ENCODE measurements around the gene STX17. TPM values are rescaled to one million over a fixed set of nuclear protein-coding genes. Genes with fewer than 3 reads are reported as not detected.

STX17 gene
- total RNA-seq, 2 experiments from 2014 or later: 35.3 to 40.0 TPM

DNA sequence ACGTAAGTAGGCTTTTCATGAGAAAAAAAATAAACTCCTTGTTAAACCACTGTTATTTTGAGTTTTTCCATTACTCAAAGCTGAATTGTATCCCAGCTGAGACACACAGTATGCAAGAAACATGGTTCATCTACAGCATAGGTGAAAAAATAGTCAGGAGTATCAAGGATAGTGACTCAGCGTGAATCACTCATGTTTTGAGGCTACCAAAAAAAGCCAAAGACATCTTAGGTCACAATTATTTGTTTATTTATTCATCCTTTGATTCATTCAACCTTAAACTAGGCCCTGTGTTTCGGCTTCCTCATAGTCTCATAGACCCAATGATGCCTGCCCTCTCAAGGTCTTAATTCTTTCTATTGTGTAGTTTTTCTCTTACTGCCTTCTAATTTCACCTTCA is 32.9 kb upstream of the STX17 start:
- Mint-ChIP-seq H3K9me3 (ENCODE audit: insufficient read depth) (no peaks in the 10 kb centered on the region), H3K4me1 (ENCODE audit: low read depth) (peaks cover 9% of the 10 kb centered on the region), H3K27ac (no peak overlapping the region), H3K4me3 (no peak overlapping the region), H3K36me3 (ENCODE audit: low read depth) (no peaks in the 10 kb centered on the region), H3K27me3 (ENCODE audit: low read depth) (peaks cover 5% of the 10 kb centered on the region)
- ATAC-seq (no peak), DNase-seq (no peak)
- CTCF ChIA-PET: no interaction called here
- POLR2A ChIA-PET: no interaction called here

DNA sequence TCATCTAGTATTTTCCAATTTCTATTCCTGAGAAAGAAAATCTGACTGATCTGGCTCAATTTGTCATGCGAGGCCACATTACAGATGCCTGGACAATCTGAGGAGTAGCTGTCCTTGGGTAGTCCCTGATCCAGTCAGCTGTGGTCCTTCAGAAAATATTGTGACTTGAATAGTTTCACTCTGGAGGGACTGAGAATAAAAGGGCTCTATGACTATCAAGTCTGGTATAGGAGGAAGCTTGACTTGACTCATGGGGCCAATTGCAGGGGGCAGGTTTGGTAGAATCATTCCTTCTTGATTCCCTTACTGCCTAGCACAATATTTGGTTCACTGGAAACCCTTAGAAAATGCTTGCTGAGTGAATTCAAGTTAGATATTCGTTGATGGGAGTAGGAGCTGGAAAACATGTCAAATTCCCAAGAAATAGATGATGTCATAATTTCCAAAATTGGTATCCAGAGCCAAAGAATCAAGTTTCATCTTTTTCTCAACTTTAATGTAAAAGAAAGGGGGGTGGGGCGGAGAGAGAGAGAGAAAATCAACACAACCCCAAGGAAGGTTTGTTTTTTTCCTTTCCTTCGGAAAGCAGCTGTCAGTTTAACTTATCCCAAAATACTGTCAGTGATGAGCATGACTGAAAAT is 32.4 kb upstream of the STX17 start:
- ATAC-seq (no peak), DNase-seq (no peak)
- H3K27ac Mint-ChIP-seq: no peak overlapping the region
- ChIA-PET CTCF (no interaction called here), POLR2A (no interaction called here)
- peaks cover 5% of the 10 kb centered on the region for H3K27me3 Mint-ChIP-seq (ENCODE audit: low read depth)
- H3K9me3 Mint-ChIP-seq (ENCODE audit: insufficient read depth): no peaks in the 10 kb centered on the region
- no peak overlapping the region for H3K4me3 Mint-ChIP-seq
- peaks cover 4% of the 10 kb centered on the region for H3K4me1 Mint-ChIP-seq (ENCODE audit: low read depth)
- H3K36me3 Mint-ChIP-seq (ENCODE audit: low read depth): no peaks in the 10 kb centered on the region

DNA sequence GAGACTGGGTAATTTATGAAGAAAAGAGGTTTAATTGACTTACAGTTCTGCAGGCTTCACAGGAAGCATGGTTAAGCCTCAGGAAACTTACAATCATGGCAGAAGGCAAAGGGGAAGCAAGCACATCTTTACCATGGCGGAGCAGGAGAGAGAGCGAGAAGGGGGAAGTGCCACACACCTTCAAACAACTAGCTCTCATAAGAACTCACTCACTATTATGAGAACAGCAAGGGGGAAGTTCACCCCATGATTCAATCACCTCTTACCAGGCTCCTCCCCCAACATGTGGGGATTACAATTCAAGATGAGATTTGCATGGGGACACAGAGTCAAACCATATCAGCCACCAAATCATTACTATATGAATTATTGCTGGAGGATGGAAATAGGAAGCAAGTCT is 30.3 kb upstream of the STX17 start:
- H3K4me3 Mint-ChIP-seq: no peak overlapping the region
- H3K4me1 Mint-ChIP-seq (ENCODE audit: low read depth): no peaks in the 10 kb centered on the region
- peaks cover 5% of the 10 kb centered on the region for H3K27me3 Mint-ChIP-seq (ENCODE audit: low read depth)
- H3K36me3 Mint-ChIP-seq (ENCODE audit: low read depth): no peaks in the 10 kb centered on the region
- ChIA-PET CTCF (interaction anchor here (2.0 to 2.7 kb wide), 2 partner anchors 9 to 19 kb away, joined by 5 to 6 read pairs; no protein-coding TSS in a partner anchor), POLR2A (no interaction called here)
- DNase-seq: no peak
- H3K27ac Mint-ChIP-seq: no peak overlapping the region
- no peaks in the 10 kb centered on the region for H3K9me3 Mint-ChIP-seq (ENCODE audit: insufficient read depth)
- no peak for ATAC-seq

DNA sequence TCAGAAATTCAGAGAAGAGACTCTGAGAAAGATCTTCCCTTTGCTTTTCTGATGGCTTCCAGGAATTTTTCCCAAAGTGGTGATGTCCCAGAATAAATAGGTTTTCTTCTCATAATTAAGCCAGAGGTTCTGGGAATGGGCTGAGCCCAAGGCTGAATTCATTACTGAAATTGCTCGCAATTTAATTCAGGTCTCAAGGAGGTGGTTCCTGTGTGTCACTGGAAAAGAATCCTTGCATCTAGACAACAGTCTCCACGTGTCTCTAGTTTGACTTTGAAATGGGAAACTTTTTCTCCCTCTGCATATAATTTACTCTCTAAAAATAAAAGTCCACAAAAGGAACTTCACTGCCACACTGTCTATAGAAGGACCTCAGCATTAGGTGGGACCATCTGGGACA is 27.8 kb upstream of the STX17 start:
- Mint-ChIP-seq H3K4me3 (no peak overlapping the region), H3K9me3 (ENCODE audit: insufficient read depth) (no peaks in the 10 kb centered on the region), H3K36me3 (ENCODE audit: low read depth) (no peaks in the 10 kb centered on the region), H3K27ac (no peak overlapping the region), H3K27me3 (ENCODE audit: low read depth) (peaks cover 5% of the 10 kb centered on the region), H3K4me1 (ENCODE audit: low read depth) (peaks cover 5% of the 10 kb centered on the region)
- ChIA-PET POLR2A (no interaction called here), CTCF (interaction anchor here (1.0 kb wide), 1 partner anchor 54 kb away, joined by 4 read pairs; no protein-coding TSS in a partner anchor)
- ATAC-seq: no peak
- DNase-seq: no peak

DNA sequence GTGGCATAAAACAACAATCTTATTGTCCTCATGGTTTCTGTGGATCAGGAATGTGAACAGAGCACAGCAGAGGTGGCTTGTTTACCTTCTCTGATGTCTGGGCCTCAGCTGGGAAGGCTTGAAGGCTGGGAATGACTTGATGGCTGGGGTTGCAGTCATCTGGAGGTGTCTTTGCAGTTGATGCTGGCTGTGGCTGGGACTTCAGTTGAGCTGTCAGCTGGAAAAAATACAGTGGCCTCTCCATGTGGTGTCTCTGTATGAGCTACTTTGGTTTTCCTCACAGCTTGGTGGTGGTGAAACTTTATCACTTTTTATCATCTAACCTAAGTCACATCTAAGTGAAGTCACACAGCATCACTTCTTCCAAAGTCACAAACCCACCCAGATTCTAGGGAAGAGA is 24.7 kb upstream of the STX17 start:
- CTCF ChIA-PET: no interaction called here
- H3K27ac Mint-ChIP-seq: no peak overlapping the region
- POLR2A ChIA-PET: no interaction called here

DNA sequence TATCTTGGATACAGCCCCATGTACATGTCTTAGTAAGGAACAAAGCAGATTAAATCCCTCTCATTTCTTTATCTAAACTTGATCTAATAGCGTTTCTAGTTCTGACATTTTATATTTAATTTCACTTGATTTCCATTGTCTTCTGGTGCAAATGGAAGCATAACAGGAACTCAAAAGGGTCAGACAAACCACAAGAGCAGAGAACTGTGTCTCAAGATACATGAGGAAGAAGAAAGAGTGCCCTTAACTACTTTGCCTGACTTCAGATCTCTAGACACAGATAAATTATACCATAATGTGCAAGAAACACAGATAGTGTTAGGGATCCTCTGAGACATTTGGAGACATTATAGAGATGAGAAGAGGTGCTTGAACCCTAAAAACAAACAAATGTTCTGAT is 20.7 kb upstream of the STX17 start:
- no peaks in the 10 kb centered on the region for H3K9me3 Mint-ChIP-seq (ENCODE audit: insufficient read depth)
- POLR2A ChIA-PET: no interaction called here

More for the DNA sequence above, 24.7 kb upstream of the STX17 start:
- Mint-ChIP-seq H3K36me3 (ENCODE audit: low read depth) (no peaks in the 10 kb centered on the region), H3K9me3 (ENCODE audit: insufficient read depth) (no peaks in the 10 kb centered on the region), H3K4me1 (ENCODE audit: low read depth) (peaks cover 13% of the 10 kb centered on the region), H3K27me3 (ENCODE audit: low read depth) (no peaks in the 10 kb centered on the region), H3K4me3 (no peak overlapping the region)
- ATAC-seq (no peak), DNase-seq (no peak)

DNA sequence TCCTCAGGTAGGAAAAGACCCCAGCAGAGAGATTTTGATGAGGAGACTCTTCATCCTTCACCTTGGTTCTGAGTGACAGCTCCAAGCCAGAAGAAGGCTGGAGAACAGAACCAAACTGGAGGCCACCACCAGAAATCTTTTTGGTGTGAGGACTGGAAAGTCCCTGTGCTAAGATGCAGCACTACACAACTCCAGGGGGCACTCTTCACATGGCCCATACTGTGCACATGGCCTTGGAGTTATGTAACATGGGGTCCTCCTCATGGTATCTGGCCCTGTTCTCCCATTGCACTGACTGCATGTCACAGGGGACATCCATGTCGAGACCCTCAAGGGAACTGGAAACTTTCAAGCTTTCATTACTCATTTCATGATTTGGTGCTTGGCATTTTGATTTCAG is 17.3 kb upstream of the STX17 start:
- no peak overlapping the region for H3K4me3 Mint-ChIP-seq
- H3K27ac Mint-ChIP-seq: no peak overlapping the region
- peaks cover 8% of the 10 kb centered on the region for H3K4me1 Mint-ChIP-seq (ENCODE audit: low read depth)
- ChIA-PET POLR2A (no interaction called here), CTCF (interaction anchor here (1.0 to 1.3 kb wide), 3 partner anchors 26 to 64 kb away, joined by 3 to 5 read pairs (median 3); no protein-coding TSS in a partner anchor)
- ATAC-seq (no peak), DNase-seq (no peak)
- no peaks in the 10 kb centered on the region for H3K9me3 Mint-ChIP-seq (ENCODE audit: insufficient read depth)
- H3K36me3 Mint-ChIP-seq (ENCODE audit: low read depth): no peaks in the 10 kb centered on the region
- H3K27me3 Mint-ChIP-seq (ENCODE audit: low read depth): peaks cover 11% of the 10 kb centered on the region

More for the DNA sequence above, 20.7 kb upstream of the STX17 start:
- no peak overlapping the region for H3K27ac Mint-ChIP-seq
- H3K36me3 Mint-ChIP-seq (ENCODE audit: low read depth): no peaks in the 10 kb centered on the region
- no peak for DNase-seq
- peaks cover 2% of the 10 kb centered on the region for H3K27me3 Mint-ChIP-seq (ENCODE audit: low read depth)
- peaks cover 13% of the 10 kb centered on the region for H3K4me1 Mint-ChIP-seq (ENCODE audit: low read depth)
- CTCF ChIA-PET: interaction anchor here (2.0 kb wide), 1 partner anchor 10 kb away, joined by 5 read pairs; no protein-coding TSS in a partner anchor
- H3K4me3 Mint-ChIP-seq: no peak overlapping the region
- no peak for ATAC-seq

DNA sequence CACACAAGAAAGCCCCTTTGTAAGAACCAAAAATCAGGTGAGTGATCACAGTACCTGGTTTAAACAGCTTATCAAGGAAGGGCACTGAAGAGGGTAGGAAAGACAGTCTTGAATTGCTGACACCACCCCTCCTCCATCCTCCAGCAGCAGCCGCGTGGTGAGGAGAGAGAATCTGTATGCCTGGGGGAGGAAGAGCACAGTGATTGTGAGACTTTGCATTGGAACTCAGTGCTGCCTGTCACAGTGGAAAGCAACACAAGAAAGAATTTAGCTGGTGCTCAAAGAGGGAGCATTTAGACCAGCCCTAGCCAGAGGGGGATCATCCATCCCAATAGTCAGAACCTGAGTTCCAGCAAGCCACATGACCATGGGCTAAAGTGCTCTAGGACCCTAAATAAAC is 11.6 kb upstream of the STX17 start:
- ChIA-PET CTCF (interaction anchor here (1.3 kb wide), 1 partner anchor 64 kb away, joined by 3 read pairs; no protein-coding TSS in a partner anchor), POLR2A (no interaction called here)
- ATAC-seq: no peak
- H3K36me3 Mint-ChIP-seq (ENCODE audit: low read depth): no peaks in the 10 kb centered on the region
- DNase-seq: no peak
- no peaks in the 10 kb centered on the region for H3K4me1 Mint-ChIP-seq (ENCODE audit: low read depth)
- H3K4me3 Mint-ChIP-seq: no peak overlapping the region
- H3K27ac Mint-ChIP-seq: no peak overlapping the region
- H3K27me3 Mint-ChIP-seq (ENCODE audit: low read depth): peaks cover 27% of the 10 kb centered on the region
- H3K9me3 Mint-ChIP-seq (ENCODE audit: insufficient read depth): no peaks in the 10 kb centered on the region

DNA sequence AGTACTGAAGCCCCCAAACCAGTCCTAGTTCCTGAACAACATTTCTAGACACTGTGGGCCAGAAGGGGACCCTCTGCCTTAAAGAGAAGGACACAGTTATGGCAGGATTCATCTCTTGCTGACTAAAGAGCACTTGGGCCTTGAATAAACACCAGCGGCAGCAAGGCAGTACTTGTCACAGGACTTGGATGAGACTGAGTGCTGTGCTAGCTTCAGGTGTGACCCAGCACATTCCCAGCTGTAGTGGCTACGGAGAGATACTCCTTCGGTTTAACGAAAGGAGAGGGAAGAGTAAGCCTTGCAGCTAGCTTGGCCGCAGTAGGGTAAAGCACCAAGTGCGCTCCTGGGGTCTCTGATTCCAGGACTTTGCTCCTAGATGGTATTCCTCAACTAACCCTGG is 10.9 kb upstream of the STX17 start:
- POLR2A ChIA-PET: no interaction called here

DNA sequence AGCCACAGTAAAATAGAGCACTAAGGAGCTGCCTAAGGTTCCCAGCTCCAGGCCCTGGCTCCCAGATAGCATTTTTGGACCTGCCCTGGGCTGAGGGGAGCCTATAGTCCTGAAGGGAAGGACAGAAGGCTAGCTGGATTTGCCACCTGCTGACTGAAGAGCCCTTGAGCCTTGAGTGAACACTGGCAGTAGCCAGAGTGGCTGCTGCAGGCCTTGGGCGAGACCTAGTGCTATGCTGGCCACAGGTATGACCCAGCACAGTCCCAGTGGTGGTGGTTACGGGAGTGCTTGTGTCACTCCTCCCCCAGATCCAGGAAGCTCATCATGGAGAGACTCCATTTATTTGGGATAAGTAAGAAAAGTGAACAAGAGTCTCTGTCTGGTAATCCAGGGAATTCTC is 10.3 kb upstream of the STX17 start:
- H3K27me3 Mint-ChIP-seq (ENCODE audit: low read depth): peaks cover 33% of the 10 kb centered on the region
- ATAC-seq (no peak), DNase-seq (no peak)
- H3K36me3 Mint-ChIP-seq (ENCODE audit: low read depth): no peaks in the 10 kb centered on the region
- no peaks in the 10 kb centered on the region for H3K4me1 Mint-ChIP-seq (ENCODE audit: low read depth)
- CTCF ChIA-PET: interaction anchor here (0.7 kb wide), 1 partner anchor 71 kb away, joined by 3 read pairs; no protein-coding TSS in a partner anchor
- H3K27ac Mint-ChIP-seq: no peak overlapping the region
- H3K9me3 Mint-ChIP-seq (ENCODE audit: insufficient read depth): no peaks in the 10 kb centered on the region
- POLR2A ChIA-PET: no interaction called here
- H3K4me3 Mint-ChIP-seq: no peak overlapping the region

More for the DNA sequence above, 10.9 kb upstream of the STX17 start:
- CTCF ChIA-PET: no interaction called here
- Mint-ChIP-seq H3K9me3 (ENCODE audit: insufficient read depth) (no peaks in the 10 kb centered on the region), H3K4me1 (ENCODE audit: low read depth) (no peaks in the 10 kb centered on the region), H3K27ac (no peak overlapping the region), H3K4me3 (no peak overlapping the region), H3K27me3 (ENCODE audit: low read depth) (peaks cover 27% of the 10 kb centered on the region), H3K36me3 (ENCODE audit: low read depth) (no peaks in the 10 kb centered on the region)
- no peak for ATAC-seq
- DNase-seq: no peak

DNA sequence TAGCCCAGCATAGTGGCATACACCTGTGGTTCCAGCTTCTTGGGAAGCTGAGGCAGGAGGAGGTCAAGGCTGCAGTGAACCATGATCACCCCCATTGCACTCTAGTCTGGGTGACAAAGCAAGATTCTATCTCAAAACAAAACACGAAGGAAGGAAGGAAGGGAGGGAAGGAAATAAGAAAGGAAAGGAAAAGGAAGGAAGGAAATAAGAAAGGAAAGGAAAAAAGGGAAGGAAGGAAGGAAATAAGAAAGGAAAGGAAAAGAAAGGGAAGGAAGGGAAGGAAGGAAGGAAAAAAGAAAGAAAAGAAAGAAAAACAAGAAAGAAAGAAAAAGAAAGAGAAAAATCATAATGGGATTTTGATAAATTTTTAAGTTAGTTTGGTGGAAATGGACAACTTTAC is 3.1 kb upstream of the STX17 start:
- ATAC-seq: no peak
- Mint-ChIP-seq H3K9me3 (ENCODE audit: insufficient read depth) (no peaks in the 10 kb centered on the region), H3K36me3 (ENCODE audit: low read depth) (peaks cover 1% of the 10 kb centered on the region), H3K27me3 (ENCODE audit: low read depth) (peaks cover 25% of the 10 kb centered on the region), H3K4me3 (no peak overlapping the region), H3K4me1 (ENCODE audit: low read depth) (peaks cover 21% of the 10 kb centered on the region), H3K27ac (no peak overlapping the region)
- CTCF ChIA-PET: interaction anchor here (0.6 to 5.8 kb wide), 2 partner anchors 79 to 84 kb away, joined by 3 to 44 read pairs; no protein-coding TSS in a partner anchor
- POLR2A ChIA-PET: no interaction called here
- DNase-seq: no peak

DNA sequence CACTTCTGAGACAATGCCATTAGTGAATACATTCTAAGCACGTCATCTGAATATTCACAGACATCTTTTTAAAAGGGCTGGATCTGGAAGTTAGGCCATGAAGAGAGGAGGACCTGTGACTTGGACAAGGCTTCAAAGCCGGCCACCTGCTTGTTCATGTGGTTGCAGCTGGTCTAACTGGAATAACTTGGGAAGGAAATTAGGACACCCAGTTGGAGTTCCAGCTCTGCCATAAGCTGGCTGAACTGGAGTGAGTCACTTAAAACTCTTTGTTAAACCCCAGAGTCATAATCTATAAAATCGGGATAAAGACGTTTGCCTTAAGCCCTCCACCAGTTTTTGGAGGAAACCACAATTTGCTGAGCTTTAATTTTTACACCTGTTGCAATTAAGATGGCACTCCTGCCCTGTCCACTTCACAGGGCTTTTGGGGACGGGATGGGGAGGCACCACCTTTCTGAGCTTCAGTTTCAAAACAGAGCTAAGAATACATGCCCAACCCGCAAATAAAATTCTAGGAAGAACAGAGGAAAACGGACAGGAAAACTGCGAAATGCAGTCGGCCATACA is 536 bp upstream of the STX17 start:
- peak overlapping the region; percentile 92 for H3K27ac Mint-ChIP-seq
- H3K4me1 Mint-ChIP-seq (ENCODE audit: low read depth): peaks cover 24% of the 10 kb centered on the region
- H3K36me3 Mint-ChIP-seq (ENCODE audit: low read depth): peaks cover 5% of the 10 kb centered on the region
- POLR2A ChIA-PET: interaction anchor here (0.9 to 2.3 kb wide), 3 partner anchors 37 to 683 kb away, joined by 3 to 5 read pairs (median 4); partner anchors contain the start of gene NR4A3
- DNase-seq (no peak), ATAC-seq (no peak)
- H3K9me3 Mint-ChIP-seq (ENCODE audit: insufficient read depth): no peaks in the 10 kb centered on the region
- peak overlapping the region; percentile 83 for H3K4me3 Mint-ChIP-seq
- CTCF ChIA-PET: interaction anchor here (0.7 to 5.8 kb wide), 7 partner anchors 13 to 742 kb away, joined by 3 to 44 read pairs (median 4); partner anchors contain the start of gene NR4A3
- H3K27me3 Mint-ChIP-seq (ENCODE audit: low read depth): peaks cover 19% of the 10 kb centered on the region

Measured in activated CD8-positive, alpha-beta T cell treated with anti-CD3 and anti-CD28 coated beads, Interleukin-2, amount 10 ng/mL, durations not matched to agents 7 days and 5 days (primary cell).